ENCODE data around the gene SLC22A14.

GRCh38 chr3:38362825-38363224 lies 80.7 kb downstream of the SLC22A14 start:
- TF ChIP-seq POLR2A (IDR thresholded peaks at IDR 0.05) = no peak
- TF ChIP-seq CTCF (IDR thresholded peaks at IDR 0.05 in 8 of 11, conservative IDR thresholded peaks at IDR 0.05 in 3 of 11) = no peak
- no peak for TF ChIP-seq POLR2AphosphoS5 (IDR thresholded peaks at IDR 0.05)

All from spleen (tissue), 7 donors.